Body of pancreas (tissue), 4 donors: Measurements from ENCODE around the gene CAMK2B.

ENCODE experiments used
- POLR2A ChIP-seq, 3 donors: fragments of 450-650 bp; IDR thresholded peaks; one replicate each; pipeline ENCODE4 v1.6.1; 2016; ENCODE audit warnings: antibody characterized with exemption in 3 of 3, mild to moderate bottlenecking in 2 of 3
- TF ChIP-seq, protein P1 (sequence below), 7 experiments: fragments of 450-650 bp in 4 of 7; fragments of 200-600 bp in 3 of 7; sonication (generic) in 3 of 7; IDR thresholded peaks; one replicate each; pipeline ENCODE4 v1.5.1; 2016 to 2019; ENCODE audit warnings: antibody characterized with exemption in 7 of 7

DNA sequence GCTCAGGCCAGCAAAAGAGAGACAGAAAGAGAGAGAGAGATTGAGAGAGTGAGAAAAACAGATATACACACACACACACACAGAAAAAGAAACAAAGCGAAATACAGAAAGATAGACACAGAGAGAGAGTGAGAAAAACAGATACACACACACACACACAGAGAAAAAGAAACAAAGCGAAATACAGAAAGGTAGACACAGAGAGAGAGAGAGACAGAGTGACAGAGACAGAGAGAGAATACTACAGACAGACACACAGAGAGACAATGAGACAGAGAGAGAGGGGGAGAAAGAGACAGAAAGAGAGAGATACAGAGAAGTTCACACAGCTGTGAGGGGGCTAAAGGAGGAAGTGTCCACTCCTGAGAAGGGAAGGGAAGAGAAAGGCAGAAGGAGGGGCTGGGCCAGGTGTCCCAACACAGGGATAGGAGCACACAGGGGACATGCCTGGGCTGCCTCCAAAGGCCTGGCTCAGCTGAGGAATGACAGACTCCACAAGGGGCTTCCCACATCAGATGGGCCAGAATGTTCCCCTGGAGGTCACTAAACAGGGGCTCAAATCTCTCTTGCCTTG lies 140.4 kb downstream of the CAMK2B start:
- TF ChIP-seq, protein P1, sequence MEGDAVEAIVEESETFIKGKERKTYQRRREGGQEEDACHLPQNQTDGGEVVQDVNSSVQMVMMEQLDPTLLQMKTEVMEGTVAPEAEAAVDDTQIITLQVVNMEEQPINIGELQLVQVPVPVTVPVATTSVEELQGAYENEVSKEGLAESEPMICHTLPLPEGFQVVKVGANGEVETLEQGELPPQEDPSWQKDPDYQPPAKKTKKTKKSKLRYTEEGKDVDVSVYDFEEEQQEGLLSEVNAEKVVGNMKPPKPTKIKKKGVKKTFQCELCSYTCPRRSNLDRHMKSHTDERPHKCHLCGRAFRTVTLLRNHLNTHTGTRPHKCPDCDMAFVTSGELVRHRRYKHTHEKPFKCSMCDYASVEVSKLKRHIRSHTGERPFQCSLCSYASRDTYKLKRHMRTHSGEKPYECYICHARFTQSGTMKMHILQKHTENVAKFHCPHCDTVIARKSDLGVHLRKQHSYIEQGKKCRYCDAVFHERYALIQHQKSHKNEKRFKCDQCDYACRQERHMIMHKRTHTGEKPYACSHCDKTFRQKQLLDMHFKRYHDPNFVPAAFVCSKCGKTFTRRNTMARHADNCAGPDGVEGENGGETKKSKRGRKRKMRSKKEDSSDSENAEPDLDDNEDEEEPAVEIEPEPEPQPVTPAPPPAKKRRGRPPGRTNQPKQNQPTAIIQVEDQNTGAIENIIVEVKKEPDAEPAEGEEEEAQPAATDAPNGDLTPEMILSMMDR (IDR thresholded peaks at IDR 0.05): no peak
- TF ChIP-seq POLR2A (IDR thresholded peaks at IDR 0.05): no peak
